Stimulated activated CD8-positive, alpha-beta memory T cell treated with anti-CD3 and anti-CD28 coated beads, Interleukin-7, amount 100 ng/mL, for 24 hours (primary cell): ENCODE results near the gene CFAP157.

Experiments
- DNase-seq: peaks from one replicate; pipeline ENCODE4 v3.0.0-alpha.2; 2020; ENCODE audit warnings: low read depth

Gene CFAP157

GRCh38 chr9:127715470-127716337 lies 8.9 kb downstream of the CFAP157 start, which contains the start of the genes PTRH1 and TTC16:
TSS of gene PTRH1 (minus strand) at chr9:127715663. CDS start at chr9:127715639, 24 bp downstream.
TSS of gene TTC16 (plus strand) at chr9:127716079. CDS start at chr9:127716146, 67 bp downstream.
- DNase-seq, result peak; percentile 97

GRCh38 chr9:127716412-127716811 lies 9.6 kb downstream of the CFAP157 start:
- DNase-seq, result no peak

GRCh38 chr9:127717766-127718165 lies 11.0 kb downstream of the CFAP157 start:
- DNase-seq, result no peak

- DNase-seq, result no peak
These were observed 13.5 kb downstream of the CFAP157 start for GRCh38 chr9:127720031-127720864.

GRCh38 chr9:127720865-127721227 lies 14.1 kb downstream of the CFAP157 start:
- no peak for DNase-seq

GRCh38 chr9:127721391-127721821 lies 14.6 kb downstream of the CFAP157 start:
- DNase-seq, result no peak

GRCh38 chr9:127722055-127722745 lies 15.4 kb downstream of the CFAP157 start:
- DNase-seq, result no peak

GRCh38 chr9:127723013-127723412 lies 16.2 kb downstream of the CFAP157 start:
- DNase-seq, result no peak

- no peak for DNase-seq
These were observed 16.7 kb downstream of the CFAP157 start for GRCh38 chr9:127723444-127723843.

GRCh38 chr9:127724012-127724411 lies 17.2 kb downstream of the CFAP157 start:
- DNase-seq, result no peak

GRCh38 chr9:127726871-127727270 lies 20.1 kb downstream of the CFAP157 start:
- DNase-seq, result no peak

- DNase-seq, result no peak
These were observed 22.0 kb downstream of the CFAP157 start for GRCh38 chr9:127728808-127729207.

- DNase-seq, result no peak
These were observed 22.9 kb downstream of the CFAP157 start for GRCh38 chr9:127729522-127730256.

GRCh38 chr9:127730262-127730661 lies 23.5 kb downstream of the CFAP157 start:
- no peak for DNase-seq

- DNase-seq, result no peak
These were observed 24.1 kb downstream of the CFAP157 start for GRCh38 chr9:127730799-127731410.

- no peak for DNase-seq
These were observed 25.1 kb downstream of the CFAP157 start for GRCh38 chr9:127731938-127732337.

- no peak for DNase-seq
These were observed 25.7 kb downstream of the CFAP157 start for GRCh38 chr9:127732444-127732843.

- DNase-seq, result no peak
These were observed 26.8 kb downstream of the CFAP157 start for GRCh38 chr9:127733614-127734013.

- no peak for DNase-seq
These were observed 27.5 kb downstream of the CFAP157 start for GRCh38 chr9:127734247-127734746.

GRCh38 chr9:127734747-127735529 lies 28.1 kb downstream of the CFAP157 start, which contains the start of gene TOR2A:
TSS of gene TOR2A (minus strand) at chr9:127735294. CDS start at chr9:127735270, 24 bp downstream.
- peak; percentile 96 for DNase-seq
